ENCODE data around the gene PTPRK. TPM values are rescaled to one million over a fixed set of nuclear protein-coding genes. Genes with fewer than 3 reads are reported as not detected.

The PTPRK gene
- polyA plus RNA-seq, 1 experiment = 37.8 TPM

DNA sequence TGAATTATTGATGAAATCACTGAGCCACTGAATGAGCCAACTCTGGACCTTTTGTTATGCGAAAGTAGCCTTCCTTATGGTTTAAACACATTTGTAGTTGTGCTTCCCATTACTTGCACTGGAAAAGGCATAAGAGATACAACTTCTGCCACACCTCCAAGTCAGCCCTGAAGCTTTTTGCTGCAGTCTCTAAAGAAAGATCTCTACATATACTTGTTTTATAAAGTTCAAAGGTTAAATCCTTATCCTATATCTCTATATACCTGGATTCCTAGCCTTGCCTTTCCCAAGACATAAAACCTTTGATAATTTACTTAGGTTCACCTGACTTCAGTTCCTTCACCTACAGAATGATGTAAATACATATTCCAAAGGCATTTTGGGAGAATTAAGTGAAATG, 132.0 kb downstream of the PTPRK start:
- CTCF ChIA-PET = interaction anchor here (0.6 kb wide), 1 partner anchor 971 kb away, joined by 4 read pairs; no protein-coding TSS in a partner anchor
- POLR2A ChIA-PET = no interaction called here
- TF ChIP-seq, protein P1, sequence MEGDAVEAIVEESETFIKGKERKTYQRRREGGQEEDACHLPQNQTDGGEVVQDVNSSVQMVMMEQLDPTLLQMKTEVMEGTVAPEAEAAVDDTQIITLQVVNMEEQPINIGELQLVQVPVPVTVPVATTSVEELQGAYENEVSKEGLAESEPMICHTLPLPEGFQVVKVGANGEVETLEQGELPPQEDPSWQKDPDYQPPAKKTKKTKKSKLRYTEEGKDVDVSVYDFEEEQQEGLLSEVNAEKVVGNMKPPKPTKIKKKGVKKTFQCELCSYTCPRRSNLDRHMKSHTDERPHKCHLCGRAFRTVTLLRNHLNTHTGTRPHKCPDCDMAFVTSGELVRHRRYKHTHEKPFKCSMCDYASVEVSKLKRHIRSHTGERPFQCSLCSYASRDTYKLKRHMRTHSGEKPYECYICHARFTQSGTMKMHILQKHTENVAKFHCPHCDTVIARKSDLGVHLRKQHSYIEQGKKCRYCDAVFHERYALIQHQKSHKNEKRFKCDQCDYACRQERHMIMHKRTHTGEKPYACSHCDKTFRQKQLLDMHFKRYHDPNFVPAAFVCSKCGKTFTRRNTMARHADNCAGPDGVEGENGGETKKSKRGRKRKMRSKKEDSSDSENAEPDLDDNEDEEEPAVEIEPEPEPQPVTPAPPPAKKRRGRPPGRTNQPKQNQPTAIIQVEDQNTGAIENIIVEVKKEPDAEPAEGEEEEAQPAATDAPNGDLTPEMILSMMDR (IDR thresholded peaks at IDR 0.05; ENCODE audit: low read depth, low read length) = no peak

GRCh38 chr6:128380891-128381290, 139.5 kb downstream of the PTPRK start:
- ChIA-PET POLR2A (no interaction called here), CTCF (no interaction called here)
- Histone ChIP-seq H3K9me3 (ENCODE audit: control insufficient read depth, insufficient read depth, low read length) (peaks cover 8% of the 10 kb centered on the region; the same call in 1 of the 2 replicates), H3K4me3 (ENCODE audit: low read depth, low read length) (no peak overlapping the region), H3K27me3 (ENCODE audit: control insufficient read depth, insufficient read depth, low read length) (no peaks in the 10 kb centered on the region), H3K27ac (ENCODE audit: low read depth, low read length) (no peak overlapping the region)
- no peak for DNase-seq (ENCODE audit: low read depth, low spot score)
- TF ChIP-seq, protein P1 (IDR thresholded peaks at IDR 0.05; ENCODE audit: low read depth, low read length) = no peak

More for the DNA sequence above, 132.0 kb downstream of the PTPRK start:
- no peak overlapping the region for H3K27ac ChIP-seq (ENCODE audit: low read depth, low read length)
- DNase-seq (ENCODE audit: low read depth, low spot score) = no peak
- H3K9me3 ChIP-seq (ENCODE audit: control insufficient read depth, insufficient read depth, low read length) = no peaks in the 10 kb centered on the region
- no peaks in the 10 kb centered on the region for H3K27me3 ChIP-seq (ENCODE audit: control insufficient read depth, insufficient read depth, low read length)
- no peak overlapping the region for H3K4me3 ChIP-seq (ENCODE audit: low read depth, low read length)

- CTCF ChIA-PET = no interaction called here
- TF ChIP-seq, protein P1 (IDR thresholded peaks at IDR 0.05; ENCODE audit: low read depth, low read length) = no peak
These were observed 140.8 kb downstream of the PTPRK start for GRCh38 chr6:128379577-128379976.

DNA sequence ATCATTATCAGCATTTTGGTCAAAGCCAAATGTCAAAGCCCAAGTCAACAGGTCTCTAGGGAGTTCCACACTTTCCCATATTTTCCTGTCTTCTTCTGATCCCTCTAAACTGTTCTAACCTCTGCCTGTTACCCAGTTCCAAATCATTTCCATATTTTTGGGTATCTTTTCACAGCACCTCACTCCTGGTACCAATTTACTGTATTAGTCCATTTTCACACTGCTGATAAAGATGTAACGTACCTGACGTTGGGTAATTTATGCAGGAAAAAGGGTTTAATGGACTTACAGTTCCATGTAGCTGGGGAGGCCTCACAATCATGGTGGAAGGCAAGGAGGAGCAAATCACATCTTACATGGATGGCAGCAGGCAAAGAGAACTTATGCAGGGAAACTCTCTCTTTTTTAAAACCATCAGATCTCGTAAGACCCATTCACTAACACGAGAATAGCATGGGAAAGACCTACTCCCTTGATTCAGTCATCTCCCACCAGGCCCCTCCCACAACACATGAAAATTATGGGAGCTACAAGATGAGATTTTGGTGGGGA, 143.4 kb downstream of the PTPRK start:
- TF ChIP-seq, protein P1 (IDR thresholded peaks at IDR 0.05; ENCODE audit: low read depth, low read length) = no peak
- peaks cover 10% of the 10 kb centered on the region; the same call in 1 of the 2 replicates for H3K9me3 ChIP-seq (ENCODE audit: control insufficient read depth, insufficient read depth, low read length)
- H3K4me3 ChIP-seq (ENCODE audit: low read depth, low read length) = no peak overlapping the region
- DNase-seq (ENCODE audit: low read depth, low spot score) = no peak
- CTCF ChIA-PET = no interaction called here
- POLR2A ChIA-PET = no interaction called here
- no peak overlapping the region for H3K27ac ChIP-seq (ENCODE audit: low read depth, low read length)
- no peaks in the 10 kb centered on the region for H3K27me3 ChIP-seq (ENCODE audit: control insufficient read depth, insufficient read depth, low read length)

More at GRCh38 chr6:128379577-128379976, 140.8 kb downstream of the PTPRK start:
- POLR2A ChIA-PET = no interaction called here
- DNase-seq (ENCODE audit: low read depth, low spot score) = no peak
- peaks cover 10% of the 10 kb centered on the region; the same call in 1 of the 2 replicates for H3K9me3 ChIP-seq (ENCODE audit: control insufficient read depth, insufficient read depth, low read length)
- H3K4me3 ChIP-seq (ENCODE audit: low read depth, low read length) = no peak overlapping the region
- H3K27me3 ChIP-seq (ENCODE audit: control insufficient read depth, insufficient read depth, low read length) = no peaks in the 10 kb centered on the region
- H3K27ac ChIP-seq (ENCODE audit: low read depth, low read length) = no peak overlapping the region

GRCh38 chr6:128371136-128371535, 149.3 kb downstream of the PTPRK start:
- Histone ChIP-seq H3K9me3 (ENCODE audit: control insufficient read depth, insufficient read depth, low read length) (peaks cover 4% of the 10 kb centered on the region; the same call in 1 of the 2 replicates), H3K27me3 (ENCODE audit: control insufficient read depth, insufficient read depth, low read length) (no peaks in the 10 kb centered on the region), H3K27ac (ENCODE audit: low read depth, low read length) (no peak overlapping the region), H3K4me3 (ENCODE audit: low read depth, low read length) (no peak overlapping the region)
- no peak for DNase-seq (ENCODE audit: low read depth, low spot score)
- ChIA-PET CTCF (no interaction called here), POLR2A (no interaction called here)
- TF ChIP-seq, protein P1 (IDR thresholded peaks at IDR 0.05; ENCODE audit: low read depth, low read length) = no peak
